Choroid plexus epithelial cell (primary cell): ENCODE data around the gene FNIP1.

ENCODE experiments used
- DNase-seq: peaks from one replicate; pipeline ENCODE4 v3.0.0-alpha.2; 2010; ENCODE audit warnings: low read depth
- H3K4me3 ChIP-seq: 2 replicates; pipeline ENCODE4 v1.5.1; 2011; ENCODE audit warnings: low read depth, mild to moderate bottlenecking, control low read depth, low read length, moderate library complexity
- TF ChIP-seq, protein P1 (sequence below): conservative IDR thresholded peaks from 2 replicates; pipeline ENCODE4 v1.5.1; 2011; ENCODE audit warnings: low read depth, mild to moderate bottlenecking, control low read depth, inconsistent platforms, low read length, moderate library complexity

Gene FNIP1

DNA sequence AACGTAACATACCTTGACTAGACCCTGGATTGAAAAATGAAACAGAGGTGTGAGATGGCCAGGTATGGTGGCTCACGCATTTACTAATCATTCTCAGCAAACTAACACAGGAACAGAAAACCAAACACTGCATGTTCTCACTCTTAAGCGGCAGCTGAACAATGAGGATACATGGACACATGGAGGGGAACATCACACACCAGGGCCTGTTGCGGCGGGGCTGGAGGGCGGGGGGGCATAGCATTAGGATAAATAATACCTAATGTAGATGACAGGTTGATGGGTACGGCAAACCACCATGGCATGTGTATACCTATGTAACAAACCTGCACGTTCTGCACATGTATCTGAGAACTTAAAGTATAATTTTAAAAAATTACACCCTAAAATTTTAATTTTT lies 177.7 kb downstream of the FNIP1 start:
- H3K4me3 ChIP-seq = no peak overlapping the region
- TF ChIP-seq, protein P1, sequence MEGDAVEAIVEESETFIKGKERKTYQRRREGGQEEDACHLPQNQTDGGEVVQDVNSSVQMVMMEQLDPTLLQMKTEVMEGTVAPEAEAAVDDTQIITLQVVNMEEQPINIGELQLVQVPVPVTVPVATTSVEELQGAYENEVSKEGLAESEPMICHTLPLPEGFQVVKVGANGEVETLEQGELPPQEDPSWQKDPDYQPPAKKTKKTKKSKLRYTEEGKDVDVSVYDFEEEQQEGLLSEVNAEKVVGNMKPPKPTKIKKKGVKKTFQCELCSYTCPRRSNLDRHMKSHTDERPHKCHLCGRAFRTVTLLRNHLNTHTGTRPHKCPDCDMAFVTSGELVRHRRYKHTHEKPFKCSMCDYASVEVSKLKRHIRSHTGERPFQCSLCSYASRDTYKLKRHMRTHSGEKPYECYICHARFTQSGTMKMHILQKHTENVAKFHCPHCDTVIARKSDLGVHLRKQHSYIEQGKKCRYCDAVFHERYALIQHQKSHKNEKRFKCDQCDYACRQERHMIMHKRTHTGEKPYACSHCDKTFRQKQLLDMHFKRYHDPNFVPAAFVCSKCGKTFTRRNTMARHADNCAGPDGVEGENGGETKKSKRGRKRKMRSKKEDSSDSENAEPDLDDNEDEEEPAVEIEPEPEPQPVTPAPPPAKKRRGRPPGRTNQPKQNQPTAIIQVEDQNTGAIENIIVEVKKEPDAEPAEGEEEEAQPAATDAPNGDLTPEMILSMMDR = no peak
- no peak for DNase-seq

DNA sequence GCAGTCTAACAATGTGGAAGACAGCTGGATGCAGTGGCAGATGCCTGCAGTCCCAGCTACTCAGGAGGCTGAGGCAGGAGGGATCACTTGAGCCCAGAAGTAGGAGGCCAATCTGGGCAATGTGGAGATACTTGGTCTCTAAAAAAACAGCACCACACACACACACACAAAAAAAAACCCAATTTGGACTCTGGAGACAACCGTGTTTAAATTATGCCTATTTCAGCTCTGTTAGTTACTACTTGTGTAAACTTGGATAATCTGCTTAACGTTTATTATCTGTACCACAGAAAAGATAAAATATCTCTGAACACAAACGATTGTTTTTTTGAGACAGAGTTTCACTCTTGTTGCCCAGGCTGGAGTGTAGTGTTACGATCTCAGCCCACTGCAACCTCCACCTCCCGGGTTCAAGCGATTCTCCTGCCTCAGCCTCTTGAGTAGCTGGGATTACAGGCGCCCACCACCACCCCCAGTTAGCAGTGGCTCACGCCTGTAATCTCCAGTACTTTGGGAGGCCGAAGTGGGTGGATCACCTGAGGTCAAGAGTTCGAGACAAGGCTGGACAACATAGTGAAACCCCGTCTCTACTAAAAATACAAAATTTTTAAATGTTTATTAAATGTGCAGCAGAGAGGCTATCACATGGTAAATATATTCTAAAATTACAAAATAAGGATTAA lies 179.5 kb downstream of the FNIP1 start:
- no peak for DNase-seq
- TF ChIP-seq, protein P1 = no peak
- H3K4me3 ChIP-seq = no peak overlapping the region

DNA sequence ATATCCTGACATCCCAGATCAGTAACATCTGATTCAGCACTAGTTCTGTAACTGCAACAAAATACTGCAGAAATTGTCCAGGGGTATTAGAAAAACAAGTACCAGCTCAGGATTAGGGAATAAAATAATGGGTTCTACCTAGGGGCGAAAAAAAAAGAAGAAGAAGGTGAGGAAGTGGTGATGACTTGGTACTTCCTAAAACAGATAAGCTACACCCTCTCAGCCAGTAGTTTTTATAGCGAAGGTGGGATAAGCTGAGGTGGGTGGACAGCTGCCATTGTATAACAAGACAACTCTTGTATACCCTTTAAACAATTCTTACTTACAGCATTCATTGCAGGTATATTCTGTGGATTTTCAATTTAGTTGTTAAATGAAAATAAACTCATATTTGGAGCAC lies 180.9 kb downstream of the FNIP1 start:
- DNase-seq = no peak
- no peak overlapping the region for H3K4me3 ChIP-seq
- TF ChIP-seq, protein P1 = no peak

DNA sequence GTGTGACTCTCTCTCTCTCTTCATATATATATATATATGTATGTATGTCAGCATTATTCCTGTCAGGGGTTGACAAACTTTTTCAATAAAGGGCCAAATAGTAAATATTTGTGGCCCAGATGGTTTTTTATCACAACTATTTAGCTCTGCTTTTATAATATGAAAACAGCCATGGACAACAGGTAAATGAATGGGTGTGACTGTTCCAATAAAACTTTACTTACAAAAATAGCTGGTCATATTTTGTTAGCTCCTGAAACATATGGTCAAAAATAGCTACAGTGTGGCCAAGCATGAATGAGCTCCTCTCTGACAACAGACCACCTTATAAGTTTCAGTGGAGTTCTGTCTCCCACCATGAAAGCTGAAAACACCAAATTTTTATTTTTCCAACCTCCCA lies 183.4 kb downstream of the FNIP1 start:
- no peak overlapping the region for H3K4me3 ChIP-seq
- no peak for DNase-seq
- TF ChIP-seq, protein P1 = no peak

DNA sequence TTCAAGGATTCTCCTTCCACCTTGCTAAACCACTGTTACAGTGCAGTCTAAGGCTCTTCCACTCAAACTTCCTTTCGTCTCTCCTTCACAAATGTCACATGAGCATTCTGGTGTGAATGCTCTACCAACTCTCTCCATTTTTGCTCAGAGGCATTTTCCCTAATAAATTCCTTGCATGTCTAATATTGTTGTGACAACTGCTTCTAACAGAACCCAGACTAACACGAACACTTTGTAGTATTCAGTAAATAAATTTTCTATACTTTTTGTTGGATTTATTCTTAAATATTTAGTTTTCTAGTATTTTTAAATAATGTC lies 185.8 kb downstream of the FNIP1 start:
- no peak overlapping the region for H3K4me3 ChIP-seq
- TF ChIP-seq, protein P1 = no peak
- no peak for DNase-seq

DNA sequence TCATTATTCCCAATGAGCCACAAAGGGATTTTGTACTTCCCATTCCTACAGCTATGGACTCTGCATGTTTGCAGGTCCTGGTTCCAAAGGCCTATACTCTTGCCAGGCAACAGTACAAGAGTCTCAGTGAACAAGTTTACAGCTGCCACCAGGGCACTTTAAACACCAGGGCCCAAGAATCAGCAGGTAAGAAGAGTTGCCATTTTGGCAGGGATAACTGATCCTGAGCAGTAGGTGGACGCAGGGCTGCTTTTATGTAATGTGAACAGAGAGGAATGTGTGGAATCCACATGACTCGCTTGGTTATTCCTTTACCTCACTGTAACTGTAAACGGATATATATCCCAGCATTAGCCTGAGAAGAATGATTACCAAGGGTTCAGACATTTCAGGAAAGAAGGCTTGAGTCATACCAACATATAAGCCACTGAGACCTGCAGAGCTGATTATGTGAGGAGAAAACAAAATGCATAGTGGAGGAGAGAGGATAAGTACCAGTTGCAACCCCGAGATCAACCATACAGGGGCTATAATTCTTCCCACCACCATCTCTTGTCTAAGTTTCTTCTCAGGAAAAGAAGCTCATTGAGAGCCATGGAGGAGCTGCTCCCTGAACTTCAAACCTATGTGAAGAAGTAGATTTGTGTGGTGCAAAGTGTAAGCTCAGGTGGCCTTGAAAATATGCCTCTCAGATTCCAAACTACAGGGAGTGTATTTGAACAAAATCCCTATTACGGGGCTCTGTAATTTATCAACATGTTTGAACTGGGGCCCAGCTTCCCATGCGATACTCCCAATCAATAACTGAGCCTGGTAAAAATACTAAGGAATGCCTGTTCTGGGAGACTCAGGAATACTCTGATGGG lies 186.4 kb downstream of the FNIP1 start:
- no peak overlapping the region for H3K4me3 ChIP-seq
- DNase-seq = peak; percentile 89
- TF ChIP-seq, protein P1 = peak; percentile 18
